HG03175 (cell line): ENCODE results near the gene ATF3.
A peak's percentile ranks its signal among the peaks of the same experiment; 100 is the strongest.
"Not testable (repeated sequence)": the region's sequence is repeated elsewhere in the genome, so short reads cannot be mapped to it uniquely, and the experiment has no call there.

ENCODE experiments used
- ATAC-seq: cut with Tn5 transposase; IDR thresholded peaks from one replicate; pipeline ENCODE4 v1.9.1; 2021; ENCODE audit warnings: mild to moderate bottlenecking, moderate library complexity; ENCODE audit not compliant: unreplicated experiment

Gene ATF3

GRCh38 chr1:212649020-212649419 is 40.5 kb downstream of the ATF3 start:
- ATAC-seq: no peak

DNA sequence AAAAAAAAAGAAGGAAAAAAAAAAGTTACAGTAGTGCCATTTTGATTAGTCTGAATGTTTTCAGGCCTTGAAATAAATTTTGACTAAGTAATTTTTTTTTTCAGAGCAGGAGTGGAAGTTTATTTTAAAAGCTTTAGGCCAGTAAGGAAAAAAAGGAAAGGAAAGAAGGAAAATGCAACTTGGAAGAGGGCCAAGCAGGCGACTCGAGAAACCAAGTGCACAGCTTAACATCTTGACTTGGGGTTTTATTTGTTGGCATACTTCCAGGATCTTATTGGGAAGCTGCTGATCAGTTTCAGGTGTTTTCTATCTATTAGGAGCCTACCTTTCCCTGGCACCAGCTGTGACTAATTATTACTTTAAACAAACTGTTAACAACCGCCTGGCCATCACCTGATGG is 41.7 kb downstream of the ATF3 start:
- ATAC-seq: no peak

DNA sequence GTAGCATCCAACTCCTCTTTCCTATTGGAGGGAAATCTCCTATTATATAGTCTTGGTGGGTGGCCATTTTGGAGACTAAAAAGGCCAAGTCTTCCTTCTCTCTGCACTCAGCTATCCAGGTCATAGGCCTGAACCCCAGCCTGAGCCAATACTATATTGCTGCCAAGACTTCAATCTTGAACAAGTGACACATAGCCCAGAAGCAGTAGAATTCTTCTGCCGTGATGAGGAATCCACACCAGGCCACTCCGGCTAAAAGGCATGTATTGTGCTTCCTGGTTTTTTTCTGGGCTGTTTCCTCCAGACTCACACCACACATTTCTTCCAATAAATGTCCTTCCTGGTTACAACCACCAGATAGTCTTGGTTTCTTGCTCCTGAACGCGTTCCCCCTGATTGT is 43.0 kb downstream of the ATF3 start:
- no peak for ATAC-seq

DNA sequence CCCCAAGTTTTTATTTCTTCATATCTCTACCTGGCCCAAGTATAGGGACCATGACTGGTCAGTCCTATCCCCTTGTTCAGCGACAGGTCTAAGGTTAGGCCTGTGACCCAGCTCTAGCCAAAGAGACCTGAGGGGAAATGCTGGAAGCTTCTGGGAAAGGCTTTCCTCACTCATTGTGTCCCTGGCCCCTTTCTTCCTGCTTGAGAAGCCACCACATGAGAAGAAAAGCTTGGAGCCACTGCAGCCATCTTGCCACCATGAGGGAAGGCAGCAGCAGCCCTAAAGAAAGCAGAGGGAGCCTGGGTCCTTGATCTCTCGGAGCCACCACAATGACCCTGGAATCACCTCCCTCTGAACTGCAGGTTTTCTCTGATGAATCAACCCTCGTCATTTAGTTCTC is 43.4 kb downstream of the ATF3 start:
- no peak for ATAC-seq

- no peak for ATAC-seq
Measured at GRCh38 chr1:212652609-212653008, 44.0 kb downstream of the ATF3 start.

DNA sequence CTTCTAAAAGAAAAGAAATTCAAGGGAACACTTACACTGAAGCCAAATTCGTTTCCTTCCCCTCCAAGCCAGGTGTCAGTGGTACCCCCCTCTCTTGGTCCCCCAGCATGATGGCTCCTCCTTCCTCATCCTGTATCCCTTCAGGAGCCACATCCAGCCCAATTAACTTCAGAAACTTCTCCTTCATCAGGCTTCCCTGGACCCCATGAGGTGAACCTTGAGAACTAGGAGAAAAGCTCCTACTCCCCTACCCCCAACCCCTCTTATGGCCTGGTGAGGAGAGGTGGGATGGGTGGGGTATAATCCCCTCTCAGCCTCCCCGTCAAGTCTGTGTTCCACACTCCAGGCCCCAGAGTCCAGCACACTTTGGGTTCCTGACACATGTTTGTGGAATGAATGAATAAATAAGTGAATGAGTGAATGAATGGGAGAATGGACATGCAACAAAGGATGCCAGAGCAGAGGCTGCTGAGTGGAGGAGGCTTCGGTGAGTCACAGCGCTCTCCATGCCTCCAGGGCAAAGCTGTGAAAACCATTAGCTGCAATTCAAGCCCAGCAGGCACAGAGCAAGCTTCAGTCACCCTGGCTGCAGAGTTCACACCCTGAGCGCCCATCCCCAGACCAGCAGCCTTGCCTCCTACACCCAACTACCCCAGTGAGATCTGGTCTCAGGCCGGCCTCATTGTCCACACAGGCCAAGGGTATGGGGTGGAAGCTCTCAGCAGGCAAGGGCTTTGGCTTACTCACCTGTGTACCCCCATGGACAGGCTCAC is 47.3 kb downstream of the ATF3 start:
- ATAC-seq: no peak

GRCh38 chr1:212656730-212657129 is 48.2 kb downstream of the ATF3 start:
- no peak for ATAC-seq

DNA sequence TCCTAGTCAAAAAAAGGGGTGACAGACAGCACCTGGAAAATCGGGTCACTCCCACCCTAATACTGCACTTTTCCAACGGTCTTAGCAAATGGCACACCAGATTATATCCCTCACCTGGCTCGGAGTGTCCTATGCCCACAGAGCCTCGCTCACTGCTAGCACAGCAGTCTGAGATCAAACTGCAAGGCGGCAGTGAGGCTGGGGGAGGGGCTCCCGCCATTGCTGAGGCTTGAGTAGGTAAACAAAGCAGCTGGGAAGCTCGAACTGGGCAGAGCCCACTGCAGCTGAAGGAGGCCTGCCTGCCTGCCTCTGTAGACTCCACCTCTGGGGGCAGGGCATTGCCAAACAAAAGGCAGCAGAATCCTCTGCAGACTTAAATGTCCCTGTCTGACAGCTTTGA is 49.7 kb downstream of the ATF3 start:
- not testable (repeated sequence) for ATAC-seq

GRCh38 chr1:212664409-212665199 is 56.0 kb downstream of the ATF3 start:
- no peak for ATAC-seq

DNA sequence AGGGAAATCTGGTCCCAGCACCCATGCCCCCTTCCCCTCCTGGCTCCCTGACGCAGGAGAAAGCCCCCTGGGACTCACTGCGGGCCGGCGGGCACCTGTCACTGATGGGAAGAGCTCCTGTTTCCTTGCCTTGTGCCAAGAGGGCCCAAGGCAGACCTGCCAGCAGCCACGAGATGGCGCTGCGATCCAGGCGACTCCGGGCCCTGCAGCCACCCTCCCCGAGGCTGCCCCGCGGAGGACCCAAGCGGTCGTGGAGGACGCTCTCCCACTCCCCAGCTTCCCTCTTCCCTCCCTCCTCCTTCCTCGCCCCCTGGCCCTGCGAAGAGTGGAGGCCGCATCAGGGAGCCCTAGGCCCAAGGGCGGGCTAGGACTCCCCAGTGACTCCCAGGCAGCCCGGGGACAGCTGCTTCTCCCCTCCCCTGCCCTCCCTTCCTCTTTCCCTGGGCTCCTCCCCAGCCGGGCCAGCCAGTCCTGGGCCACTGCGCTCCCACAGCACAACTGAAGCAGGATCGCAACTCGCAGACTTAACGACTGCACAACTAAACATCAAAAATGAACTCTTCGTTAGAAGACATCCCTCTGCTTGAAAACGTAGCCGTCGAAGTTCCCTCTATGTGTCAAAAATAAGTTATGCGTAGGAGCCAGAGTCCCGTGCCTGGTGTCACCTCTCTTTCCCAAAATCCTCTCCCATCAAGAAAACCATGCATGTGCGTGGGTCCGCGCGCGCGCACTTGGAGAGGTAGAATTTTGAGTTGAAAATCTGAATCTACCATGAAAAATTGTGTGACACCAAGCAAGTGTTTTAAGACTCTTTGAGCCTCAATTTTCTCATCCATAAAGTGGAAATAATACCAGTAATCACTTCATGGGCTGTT is 56.9 kb downstream of the ATF3 start:
- ATAC-seq: peak; percentile 86

DNA sequence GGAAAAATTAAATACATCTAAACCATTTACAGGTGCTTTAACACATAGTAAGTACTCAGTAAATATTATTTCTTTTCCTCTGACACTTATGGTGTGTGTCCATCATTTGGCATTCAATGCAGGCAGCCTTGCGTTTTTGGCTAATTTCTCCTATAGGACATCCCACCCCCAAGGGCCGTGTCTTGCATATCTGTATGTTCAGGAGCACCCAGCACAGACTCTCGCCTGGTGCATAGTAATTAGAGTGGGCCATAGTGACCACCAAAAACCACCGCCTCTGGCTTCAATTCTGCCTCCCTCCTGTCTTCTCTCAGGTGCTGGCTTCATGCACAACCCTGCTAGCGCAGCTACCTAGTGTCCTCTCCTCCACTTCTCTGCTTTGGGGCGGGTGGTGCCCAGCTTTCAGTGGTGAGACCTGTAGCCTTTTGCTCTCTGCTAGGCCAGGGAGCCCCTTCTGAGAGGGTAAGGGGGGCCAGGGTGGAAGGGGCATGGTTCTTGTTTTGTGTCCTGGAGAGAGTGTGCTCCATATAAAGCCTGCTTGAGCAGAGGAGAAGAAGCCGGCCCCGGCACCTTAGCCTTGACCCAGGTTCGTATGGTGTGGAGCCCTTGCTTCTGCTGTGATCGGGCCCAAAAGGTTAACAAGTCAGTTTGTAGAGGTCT is 57.7 kb downstream of the ATF3 start:
- no peak for ATAC-seq

GRCh38 chr1:212667223-212668139 is 58.9 kb downstream of the ATF3 start:
- peak; percentile 61 for ATAC-seq

- ATAC-seq: no peak
Measured at GRCh38 chr1:212668477-212668876, 59.9 kb downstream of the ATF3 start.

DNA sequence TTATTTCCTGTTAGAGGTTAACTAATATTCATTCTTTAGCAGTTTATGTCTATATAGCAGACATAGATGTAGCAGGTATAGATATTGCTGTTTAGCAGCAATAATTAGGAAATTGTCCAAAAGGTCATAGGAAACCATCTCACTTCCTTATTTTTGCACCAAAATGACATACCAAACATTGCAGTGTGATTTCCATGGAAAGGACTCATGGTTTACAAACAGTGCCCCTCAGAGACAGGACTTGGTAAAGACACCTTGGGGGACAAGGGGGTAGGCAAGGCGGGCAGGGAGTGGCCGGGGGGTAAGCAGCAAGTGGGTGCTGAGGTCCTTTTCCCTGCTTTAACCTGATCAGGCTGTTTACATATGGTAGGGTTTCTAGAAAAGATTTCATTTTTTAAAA is 60.5 kb downstream of the ATF3 start:
- ATAC-seq: no peak

- ATAC-seq: no peak
Measured at GRCh38 chr1:212669600-212669999, 61.0 kb downstream of the ATF3 start.

- no peak for ATAC-seq
Measured at GRCh38 chr1:212670301-212670700, 61.7 kb downstream of the ATF3 start.
